Tibial artery (tissue), 4 donors: ENCODE results near the gene NISCH.

Source experiments
- DNase-seq, 2 donors: peaks; one replicate each; pipeline ENCODE4 v3.0.0-alpha.2; 2019
- H3K27ac ChIP-seq, 2 donors: fragments of 200-600 bp; sonication (generic) in 1 of 2; 1 replicate in 1 of 2; 2 replicates in 1 of 2; pipeline ENCODE4 v1.5.1; 2018 to 2019; ENCODE audit warnings: mild to moderate bottlenecking in 1 of 2
- H3K27me3 ChIP-seq, 2 donors: fragments of 200-600 bp; sonication (generic) in 1 of 2; one replicate each; pipeline versions ENCODE4 v1.5.1 to v1.6.0; 2016 to 2019
- H3K36me3 ChIP-seq, 3 donors: fragments of 200-600 bp; sonication (generic) in 2 of 3; one replicate each; pipeline ENCODE4 v1.5.1; 2016 to 2019; ENCODE audit warnings: mild to moderate bottlenecking in 2 of 3
- H3K4me1 ChIP-seq, 4 donors: fragments of 200-600 bp; sonication (generic) in 2 of 4; 1 replicate in 3 of 4; 2 replicates in 1 of 4; pipeline ENCODE4 v1.5.1; 2016 to 2019
- H3K4me3 ChIP-seq, 2 donors: fragments of 200-600 bp; sonication (generic) in 1 of 2; 1 replicate in 1 of 2; 2 replicates in 1 of 2; pipeline ENCODE4 v1.5.1; 2018 to 2019; ENCODE audit warnings: mild to moderate bottlenecking in 2 of 2
- H3K9me3 ChIP-seq, 3 donors: fragments of 200-600 bp; sonication (generic) in 1 of 3; one replicate each; pipeline ENCODE4 v1.5.1; 2016 to 2019
- CTCF ChIP-seq, 2 experiments: fragments of 200-600 bp in 1 of 2; fragments of 450-650 bp in 1 of 2; IDR thresholded peaks; one replicate each; pipeline ENCODE4 v1.5.1; 2017 to 2019; ENCODE audit warnings: antibody characterized with exemption in 2 of 2, mild to moderate bottlenecking in 1 of 2, moderate library complexity in 1 of 2
- intact Hi-C: fragments of 100-400 bp; cut with DNase I; formaldehyde crosslinking; loops from one replicate; pipeline ENCODE4 v1.15.0; 2023; ENCODE audit warnings: low total_unique reads

The NISCH gene

GRCh38 chr3:52493232-52494017, 38.0 kb downstream of the NISCH start:
- no peak overlapping the region for H3K27ac ChIP-seq
- intact Hi-C loops = no loop called here
- H3K4me3 ChIP-seq = no peak overlapping the region
- peaks cover 45 to 56% (median 49%) of the 10 kb centered on the region in 3 donors for H3K36me3 ChIP-seq
- no peaks in the 10 kb centered on the region for H3K9me3 ChIP-seq
- TF ChIP-seq CTCF (IDR thresholded peaks at IDR 0.05) = no peak
- DNase-seq = no peak
- H3K4me1 ChIP-seq = peaks cover 0 to 24% (median 0%) of the 10 kb centered on the region in 4 donors
- H3K27me3 ChIP-seq = no peaks in the 10 kb centered on the region

GRCh38 chr3:52494445-52494844, 39.0 kb downstream of the NISCH start:
- Histone ChIP-seq H3K4me3 (peak overlapping the region in 1 of 2 donors; percentile 37), H3K27ac (no peak overlapping the region), H3K27me3 (no peaks in the 10 kb centered on the region), H3K9me3 (no peaks in the 10 kb centered on the region), H3K36me3 (peaks cover 35 to 45% (median 39%) of the 10 kb centered on the region in 3 donors), H3K4me1 (peaks cover 0 to 24% (median 0%) of the 10 kb centered on the region in 4 donors)
- no peak for DNase-seq
- intact Hi-C loops = no loop called here
- no peak for TF ChIP-seq CTCF (IDR thresholded peaks at IDR 0.05)

GRCh38 chr3:52494886-52495495, 39.6 kb downstream of the NISCH start, which contains the start of gene STAB1:
TSS of gene STAB1 (plus strand) at chr3:52495338. CDS start at chr3:52495414, 76 bp downstream.
- H3K27ac ChIP-seq = peak within 1 kb of the TSS; percentile 9 to 42
- TF ChIP-seq CTCF (IDR thresholded peaks at IDR 0.05) = no peak
- peaks cover 0 to 23% (median 0%) of the 10 kb centered on the region in 4 donors for H3K4me1 ChIP-seq
- H3K4me3 ChIP-seq = peak within 1 kb of the TSS; percentile 37 to 39
- intact Hi-C loops = no loop called here
- no peaks in the 10 kb centered on the region for H3K9me3 ChIP-seq
- peak in 1 of 2 donors; percentile 66 for DNase-seq
- H3K36me3 ChIP-seq = peaks cover 30 to 40% (median 33%) of the 10 kb centered on the region in 3 donors
- H3K27me3 ChIP-seq = no peaks in the 10 kb centered on the region

GRCh38 chr3:52495777-52496602, 40.6 kb downstream of the NISCH start:
- intact Hi-C loops = no loop called here
- TF ChIP-seq CTCF (IDR thresholded peaks at IDR 0.05) = no peak
- no peak for DNase-seq
- Histone ChIP-seq H3K27ac (peak overlapping the region; percentile 9 to 42), H3K4me1 (peaks cover 0 to 16% (median 0%) of the 10 kb centered on the region in 4 donors), H3K4me3 (peak overlapping the region; percentile 37 to 39), H3K36me3 (peaks cover 20 to 30% (median 23%) of the 10 kb centered on the region in 3 donors), H3K9me3 (no peaks in the 10 kb centered on the region), H3K27me3 (no peaks in the 10 kb centered on the region)
